IPS DF 4.7 (cell line): ENCODE measurements around the gene SCYGR1.
"Not testable (repeated sequence)": the region's sequence is repeated elsewhere in the genome, so short reads cannot be mapped to it uniquely, and the experiment has no call there.

Experiments
- DNase-seq: peaks from one replicate; pipeline ENCODE4 v3.0.0-alpha.2; 2013; ENCODE audit warnings: low spot score; ENCODE audit errors: extremely low read depth

SCYGR1 gene

DNA sequence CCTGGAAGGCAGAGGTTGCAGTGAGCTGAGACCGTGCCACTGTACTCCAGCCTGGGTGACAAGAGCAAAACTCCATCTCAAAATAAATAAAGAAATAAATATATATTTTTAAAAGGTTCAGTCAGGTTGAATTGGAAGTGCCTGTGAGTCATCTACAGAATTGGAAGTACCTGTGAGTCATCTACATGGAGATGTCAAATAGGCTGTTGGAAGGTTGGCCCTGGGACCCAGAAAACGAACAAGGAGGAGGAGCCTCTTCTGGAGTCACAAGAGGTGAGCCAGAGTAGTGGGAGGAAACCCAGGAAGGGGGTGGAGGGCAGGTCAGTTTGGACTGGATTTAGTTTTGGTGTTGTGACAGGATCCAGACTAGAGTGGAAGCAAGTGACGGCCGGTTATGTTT, 15.2 kb upstream of the SCYGR1 start:
- DNase-seq, result no peak

GRCh38 chr2:227402321-227402720, 14.6 kb upstream of the SCYGR1 start:
- DNase-seq, result no peak

DNA sequence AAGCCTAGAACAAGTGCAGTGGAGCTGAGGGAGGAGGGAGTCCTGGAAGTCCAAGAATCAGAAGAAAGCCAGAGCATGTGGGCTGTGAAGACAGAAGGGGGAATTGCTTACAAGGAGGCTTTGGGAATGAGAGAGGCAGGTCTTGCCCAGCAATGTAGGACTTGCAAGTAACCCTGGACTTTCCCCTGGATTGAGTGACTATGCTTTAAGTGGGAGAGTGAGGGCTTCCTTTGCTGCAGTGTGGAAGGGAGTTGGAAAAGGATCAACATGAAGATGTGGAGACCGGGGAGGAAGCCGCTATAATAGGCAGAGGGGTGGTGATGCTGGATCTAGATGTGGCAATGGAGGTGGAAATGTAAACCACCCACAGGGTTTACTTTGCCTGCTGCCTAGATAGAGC, 13.8 kb upstream of the SCYGR1 start:
- no peak for DNase-seq

- DNase-seq, result no peak
Observed at GRCh38 chr2:227398684-227399670, 11.2 kb upstream of the SCYGR1 start.

GRCh38 chr2:227397562-227397961, 9.8 kb upstream of the SCYGR1 start:
- no peak for DNase-seq

DNA sequence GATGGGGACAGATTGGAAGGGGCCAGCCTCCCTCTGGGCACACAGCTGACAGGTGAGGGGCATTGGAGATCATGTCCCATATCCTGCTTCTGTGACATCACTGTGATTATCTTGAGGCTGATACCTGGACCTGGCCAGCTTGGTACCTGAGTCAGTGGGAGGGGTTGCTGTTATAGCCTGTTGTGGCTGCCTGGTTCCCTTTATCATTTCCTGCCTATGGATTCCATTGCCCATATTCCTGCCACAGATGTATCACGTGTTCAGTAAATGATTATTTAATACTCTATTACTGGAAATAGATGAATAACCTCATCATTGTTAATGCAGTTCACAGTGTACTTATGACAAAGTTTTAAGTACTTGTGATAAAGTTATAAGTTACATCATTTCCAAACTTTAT, 7.8 kb upstream of the SCYGR1 start:
- DNase-seq, result no peak

GRCh38 chr2:227394401-227394800, 6.7 kb upstream of the SCYGR1 start:
- DNase-seq, result no peak

DNA sequence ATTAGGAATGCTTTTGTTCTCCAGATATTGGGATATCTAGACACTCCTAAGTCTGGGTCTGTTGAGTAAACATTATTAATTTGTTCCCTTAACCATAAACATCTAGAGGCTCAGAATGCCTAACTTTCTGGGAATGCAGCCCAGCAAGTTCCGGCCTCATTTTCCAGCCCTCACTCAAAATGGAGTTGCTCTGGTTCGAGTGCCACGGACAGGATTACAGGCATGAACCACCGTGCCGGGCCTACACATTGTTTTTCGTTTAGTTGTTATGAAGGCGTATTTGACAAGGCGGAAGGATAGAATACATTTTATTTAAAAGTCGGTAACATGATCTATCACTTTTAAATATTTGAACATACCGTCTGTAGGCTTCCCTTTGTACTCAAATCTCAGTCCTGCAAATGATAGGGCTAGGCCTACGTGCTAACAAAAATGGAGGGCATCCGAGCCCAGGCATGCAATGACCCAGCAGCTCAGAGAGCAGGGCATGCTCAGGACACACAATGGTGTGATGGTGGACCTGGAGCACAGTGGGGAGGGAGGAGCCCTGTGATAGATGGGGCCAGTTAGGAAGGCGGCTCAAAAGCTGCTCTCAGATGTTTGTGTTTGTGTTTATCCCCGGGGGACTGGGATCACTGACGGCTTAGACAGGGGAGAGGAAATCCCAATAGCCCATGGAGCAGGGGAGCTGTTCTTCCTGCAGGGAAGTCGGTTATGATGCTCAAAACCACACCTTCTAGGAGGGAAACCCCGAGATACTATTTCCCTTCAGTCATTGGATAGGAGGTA, 2.9 kb upstream of the SCYGR1 start:
- no peak for DNase-seq

DNA sequence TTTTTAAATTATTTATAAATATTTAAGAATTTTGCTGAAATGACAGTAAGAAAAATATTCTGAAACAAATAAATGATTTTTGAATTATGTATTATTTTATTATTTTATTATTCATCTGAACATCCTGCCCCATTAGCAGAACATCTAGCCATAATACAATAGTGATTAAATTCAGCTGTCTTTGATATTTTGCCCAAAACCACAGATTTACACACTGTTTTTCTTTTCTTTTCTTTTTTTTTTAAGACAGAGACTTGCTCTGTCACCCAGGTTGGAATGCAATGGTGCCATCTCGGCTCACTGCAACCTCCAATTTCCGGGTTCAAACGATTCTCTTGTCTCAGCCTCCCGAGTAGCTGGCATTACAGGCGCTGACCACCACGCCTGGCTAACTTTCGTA, 1.9 kb upstream of the SCYGR1 start:
- DNase-seq, result no peak

DNA sequence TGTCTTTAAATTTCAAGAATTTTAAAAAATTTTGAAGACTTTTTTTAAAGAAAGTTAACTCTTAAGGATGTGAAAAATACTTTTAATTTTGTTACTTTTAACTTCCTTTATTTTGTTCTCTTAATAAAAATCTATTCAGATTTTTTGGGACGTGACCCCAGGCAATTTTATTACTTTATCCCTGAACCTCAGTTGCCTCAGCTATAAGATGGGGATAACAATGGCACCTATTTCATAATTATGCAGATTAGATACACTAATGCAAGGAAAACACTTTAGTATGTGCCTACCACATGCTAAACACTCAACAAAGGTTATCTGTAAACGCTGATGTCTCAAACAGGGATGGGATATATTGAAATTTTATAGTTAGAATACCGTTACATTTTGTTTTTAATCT, 1.5 kb upstream of the SCYGR1 start:
- no peak for DNase-seq

GRCh38 chr2:227388537-227389011, 825 bp upstream of the SCYGR1 start:
- no peak for DNase-seq

GRCh38 chr2:227386630-227387029, 1.1 kb downstream of the SCYGR1 start:
- DNase-seq, result no peak

GRCh38 chr2:227383686-227384085, 4.1 kb downstream of the SCYGR1 start:
- DNase-seq, result no peak

DNA sequence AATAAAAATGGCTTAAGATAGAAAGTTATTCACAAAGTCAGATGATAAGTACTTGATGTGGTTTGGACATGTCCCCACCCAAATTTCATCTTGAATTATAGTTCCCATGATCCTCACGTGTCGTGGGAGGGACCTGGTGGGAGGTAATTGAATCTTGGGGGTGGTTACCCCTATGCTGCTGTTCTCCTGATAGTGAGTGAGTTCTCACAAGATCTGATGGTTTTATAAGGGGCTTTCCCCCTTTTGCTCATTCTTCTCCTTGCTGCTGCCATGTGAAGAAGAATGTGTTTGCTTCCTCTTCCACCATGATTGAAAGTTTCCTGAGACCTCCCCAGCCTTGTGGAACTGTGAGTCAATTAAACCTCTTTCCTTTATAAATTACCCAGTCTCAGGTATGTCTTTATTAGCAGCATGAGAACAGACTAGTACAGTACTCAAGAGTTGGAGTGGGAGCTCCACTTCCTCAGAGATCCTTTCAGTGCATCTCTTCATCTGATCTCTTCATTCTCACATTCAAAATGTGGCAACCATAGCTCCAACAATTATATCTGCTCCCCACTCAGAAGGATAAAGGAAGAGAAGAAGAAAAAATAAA, 5.4 kb downstream of the SCYGR1 start:
- DNase-seq, result not testable (repeated sequence)

- DNase-seq, result no peak
Observed at GRCh38 chr2:227379095-227379494, 8.7 kb downstream of the SCYGR1 start, which contains the start of gene TM4SF20. Gene TM4SF20, minus strand, starts transcription at chr2:227379306. Its CDS starts 38 bp downstream, at chr2:227379268.

DNA sequence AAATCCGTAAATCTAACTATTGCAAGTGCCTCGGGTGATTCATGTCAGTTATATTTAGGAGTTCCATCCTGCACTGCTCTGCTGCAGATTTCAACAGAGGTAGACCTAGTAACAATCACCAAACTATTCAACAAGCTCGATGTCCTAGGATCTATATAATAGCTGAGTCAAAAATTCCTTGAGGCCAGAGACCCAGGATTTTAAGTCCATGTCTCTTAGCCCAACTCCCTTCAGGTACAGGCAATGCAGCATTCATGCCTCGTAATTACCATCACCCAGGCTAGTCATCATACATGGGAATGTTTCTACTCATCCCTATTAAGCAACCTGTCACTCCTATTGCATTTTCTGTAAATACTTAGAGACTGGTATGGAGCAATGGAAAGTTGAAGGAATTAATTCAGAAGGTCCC, 9.4 kb downstream of the SCYGR1 start:
- DNase-seq, result no peak

DNA sequence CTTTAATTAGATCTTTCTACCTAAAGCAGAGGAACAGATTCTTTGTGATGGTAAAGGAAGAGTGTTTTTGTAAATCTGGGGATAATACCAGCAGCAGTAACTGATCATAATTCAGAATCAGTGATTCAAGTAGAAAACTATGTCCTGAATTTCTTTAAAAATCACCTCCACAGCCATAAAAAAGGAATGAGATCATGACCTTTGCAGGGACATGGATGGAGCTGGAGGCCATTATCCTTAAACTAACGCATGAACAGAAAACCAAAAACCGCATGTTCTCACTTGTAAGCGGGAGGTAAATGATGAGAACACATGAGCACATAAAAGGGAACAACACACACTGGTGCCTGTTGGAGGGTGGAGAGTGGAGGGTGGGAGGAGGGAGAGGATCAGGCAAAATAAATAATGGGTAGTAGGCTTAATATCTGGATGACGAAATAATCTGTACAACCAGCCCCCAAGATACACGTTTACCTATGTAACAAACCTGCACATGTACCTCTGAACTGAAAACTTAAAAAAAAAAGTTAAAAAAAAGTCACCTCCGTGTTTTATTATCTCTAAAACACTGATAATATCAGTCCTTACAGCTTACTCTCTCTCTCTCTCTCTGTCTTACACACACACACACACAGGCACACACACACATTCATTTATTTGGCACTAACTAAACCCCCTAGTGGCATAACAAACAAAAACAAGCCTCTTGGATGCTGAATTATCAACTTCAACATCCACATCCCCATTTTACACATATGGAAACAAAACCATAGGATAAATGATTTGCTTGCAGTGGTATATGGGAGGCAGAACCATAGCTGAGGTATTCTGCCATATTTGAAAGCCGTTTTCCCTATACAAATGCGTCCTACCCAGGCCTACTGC, 10.0 kb downstream of the SCYGR1 start:
- DNase-seq, result no peak

- DNase-seq, result no peak
Observed at GRCh38 chr2:227376656-227377396, 10.9 kb downstream of the SCYGR1 start.

DNA sequence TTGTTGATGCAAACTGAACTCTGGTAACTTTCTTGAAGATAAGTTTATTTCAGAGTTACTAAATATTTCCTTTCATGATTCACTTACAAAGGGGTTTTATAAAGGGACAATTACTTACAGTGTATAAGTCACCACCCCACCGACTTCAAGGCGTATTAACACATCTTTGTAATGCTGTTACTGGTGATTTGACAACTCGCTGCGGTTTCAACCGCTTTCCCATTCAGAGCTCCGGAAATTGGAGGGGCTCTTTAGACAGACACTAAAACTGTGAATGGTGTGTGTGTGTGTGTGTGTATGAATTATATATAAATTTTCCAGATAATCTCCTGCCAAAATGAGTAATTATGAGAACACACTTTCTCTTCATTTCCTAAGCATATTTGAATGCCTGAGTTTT, 13.6 kb downstream of the SCYGR1 start:
- no peak for DNase-seq

GRCh38 chr2:227373389-227373788, 14.4 kb downstream of the SCYGR1 start:
- DNase-seq, result no peak
